ENCODE data around the gene PWWP2B. TPM values are rescaled to one million over a fixed set of nuclear protein-coding genes. Genes with fewer than 3 reads are reported as not detected.

The PWWP2B gene
- total and polyA plus RNA-seq, 10 of the 15 experiments (the other 5 are each of a cell fraction or from before 2014, with no cell fraction given), result 0.04 to 0.87 (median 0.35) TPM; not detected in 4

- TF ChIP-seq CBX5 (IDR thresholded peaks at IDR 0.05; ENCODE audit: low read depth) (no peak), POLR2AphosphoS5 (IDR thresholded peaks at IDR 0.05; ENCODE audit: low read length) (no peak), ZBED1 (IDR thresholded peaks at IDR 0.05; ENCODE audit: borderline replicate concordance) (no peak), SRF (IDR thresholded peaks at IDR 0.05; ENCODE audit: low read depth in 2 of 2, low read length in 2 of 2) (no peak), MYC (IDR thresholded peaks at IDR 0.05; ENCODE audit: insufficient read depth, insufficient read length, insufficient replicate concordance, low read length, severe bottlenecking) (no peak), GATAD2B (conservative IDR thresholded peaks at IDR 0.05; ENCODE audit: low read depth) (no peak), RBBP5 (conservative IDR thresholded peaks at IDR 0.05) (no peak), REST (IDR thresholded peaks at IDR 0.05; ENCODE audit: low read depth, low read length) (no peak)
These were observed 47.9 kb downstream of the PWWP2B start (continued) for GRCh38 chr10:132444877-132445351.

GRCh38 chr10:132445516-132446194 lies 48.7 kb downstream of the PWWP2B start:
- FAIRE-seq (no peak), DNase-seq (ENCODE audit: low read depth, low spot score) (no peak), ATAC-seq (no peak)
- Histone ChIP-seq H4K20me1 (ENCODE audit: control insufficient read depth, insufficient read depth) (no peaks in the 10 kb centered on the region), H3K9ac (ENCODE audit: control insufficient read depth, insufficient read depth, low read length) (no peak overlapping the region), H3K27ac (ENCODE audit: control insufficient read depth, insufficient read depth) (no peak overlapping the region), H2AFZ (ENCODE audit: control insufficient read depth, low read depth, low read length) (no peak overlapping the region), H3K4me3 (no peak overlapping the region), H3K79me2 (ENCODE audit: control insufficient read depth, insufficient read depth, low read length) (no peaks in the 10 kb centered on the region), H3K4me1 (ENCODE audit: control insufficient read depth, insufficient read depth, low read length) (peaks cover 19% of the 10 kb centered on the region), H3K9me3 (replicated peaks; ENCODE audit: control insufficient read depth, insufficient read depth, low read length) (no peaks in the 10 kb centered on the region), H3K27me3 (replicated peaks in 1 of 2; ENCODE audit: control insufficient read depth in 2 of 2, insufficient read depth in 2 of 2, low read length in 1 of 2) (no peaks in the 10 kb centered on the region), H3K36me3 (ENCODE audit: control insufficient read depth in 2 of 2, insufficient read depth in 2 of 2, low read length in 1 of 2) (no peaks in the 10 kb centered on the region), H3K4me2 (ENCODE audit: control insufficient read depth, insufficient read depth) (no peak overlapping the region)
- BruUV-seq (replicated peaks), result no TSS peak
- POLR2A ChIA-PET, result no interaction called here
- SMC1A ChIA-PET (ENCODE audit: uncharacterized antibody, unreplicated experiment), result no interaction called here
- TF ChIP-seq POLR2A (IDR thresholded peaks at IDR 0.05; ENCODE audit: low read depth, low read length), result no peak
- TF ChIP-seq SIX5 (IDR thresholded peaks at IDR 0.05; ENCODE audit: low read depth, low read length, severe bottlenecking), result no peak
- no peak for TF ChIP-seq E2F4 (IDR thresholded peaks at IDR 0.05; ENCODE audit: low read depth, low read length)
- TF ChIP-seq PAX5 (IDR thresholded peaks at IDR 0.05; ENCODE audit: borderline replicate concordance, low read depth, low read length), result no peak
- TF ChIP-seq HDAC2 (IDR thresholded peaks at IDR 0.05), result no peak
- no peak for TF ChIP-seq SMAD1 (IDR thresholded peaks at IDR 0.05; ENCODE audit: low read depth, partially characterized antibody)
- no peak for TF ChIP-seq ASH2L (IDR thresholded peaks at IDR 0.05; ENCODE audit: borderline replicate concordance, low read depth)
- TF ChIP-seq NR2C1 (IDR thresholded peaks at IDR 0.05), result no peak
- no peak for TF ChIP-seq JUND (IDR thresholded peaks at IDR 0.05; ENCODE audit: low read depth, low read length)
- in situ Hi-C loops (cut with MboI) (no loop called here), intact Hi-C loops (cut with micrococcal nuclease; ENCODE audit: unreplicated experiment) (no loop called here)
- CTCF ChIA-PET, result interaction anchor here (1.0 to 1.5 kb wide), 2 partner anchors 23 to 303 kb away, joined by 3 to 8 read pairs; no protein-coding TSS in a partner anchor
- RAD21 ChIA-PET (ENCODE audit: unreplicated experiment), result no interaction called here
- WGBS (ENCODE audit: insufficient coverage, insufficient replicate concordance, low lambda C conversion rate, missing lambda C conversion rate), result 57% methylated on average over 22 of the region's 22 CpGs
